PC-9 (cell line): ENCODE measurements around the gene MRPL1. TPM values are rescaled to one million over a fixed set of nuclear protein-coding genes. Genes with fewer than 3 reads are reported as not detected.

ENCODE experiments used
- BruUV-seq: library from RNA; stranded (reverse); fragments of 400-500 nt; replicated peaks from 2 replicates; lab custom pipeline; 2021; lab: Mats Ljungman, UMichigan
- CTCF ChIA-PET: fragments of 300-600 bp; sonication (Branson Sonifier 250); formaldehyde crosslinking; loops from one replicate; lab custom pipeline; 2022; ENCODE audit warnings: antibody characterized with exemption; lab: Charles Lee
- POLR2A ChIA-PET: fragments of 300-600 bp; sonication (Branson Sonifier 250); formaldehyde crosslinking; loops from one replicate; lab custom pipeline; 2022; ENCODE audit warnings: antibody characterized with exemption; ENCODE audit not compliant: unreplicated experiment; lab: Charles Lee
- DNase-seq, 2 experiments: peaks; one replicate each; pipeline versions ENCODE4 v3.0.0 to v3.0.0-alpha.2; 2015 to 2022; ENCODE audit warnings: mixed read lengths in 1 of 2
- H2AFZ ChIP-seq: fragments of 200-600 bp; sonication (generic); 2 replicates; pipeline ENCODE4 v1.8.1; 2017; ENCODE audit warnings: antibody characterized with exemption
- H3F3A ChIP-seq: fragments of 200-600 bp; sonication (generic); 2 replicates; pipeline ENCODE4 v1.8.1; 2017; ENCODE audit warnings: antibody characterized with exemption, mild to moderate bottlenecking, low read depth; ENCODE audit not compliant: insufficient read depth
- H3K27ac ChIP-seq: fragments of 200-600 bp; sonication (generic); 2 replicates; pipeline ENCODE4 v1.6.1; 2016; ENCODE audit warnings: mixed run types
- H3K27me3 ChIP-seq: fragments of 200-600 bp; sonication (generic); 2 replicates; pipeline ENCODE4 v1.6.1; 2016; ENCODE audit warnings: low read depth, mixed run types; ENCODE audit not compliant: insufficient read depth
- H3K36me3 ChIP-seq: fragments of 200-600 bp; sonication (generic); 2 replicates; pipeline ENCODE4 v1.6.1; 2016; ENCODE audit warnings: low read depth, mixed run types
- H3K4me1 ChIP-seq: fragments of 200-600 bp; sonication (generic); replicated peaks from 2 replicates; pipeline ENCODE4 v1.6.1; 2016; ENCODE audit warnings: mixed run types; ENCODE audit not compliant: insufficient read depth
- H3K4me2 ChIP-seq: fragments of 200-600 bp; sonication (generic); 2 replicates; pipeline ENCODE4 v1.6.1; 2017; ENCODE audit warnings: mixed run types
- H3K4me3 ChIP-seq: fragments of 200-600 bp; sonication (generic); 2 replicates; pipeline ENCODE4 v1.6.1; 2016; ENCODE audit warnings: mixed run types
- H3K79me2 ChIP-seq: fragments of 200-600 bp; sonication (generic); 2 replicates; pipeline ENCODE4 v1.6.1; 2017; ENCODE audit warnings: low read depth, mixed run types
- H3K9me2 ChIP-seq: fragments of 200-600 bp; sonication (generic); 2 replicates; pipeline ENCODE4 v1.8.1; 2017; ENCODE audit warnings: mild to moderate bottlenecking; ENCODE audit not compliant: insufficient read depth
- H3K9me3 ChIP-seq: fragments of 200-600 bp; sonication (generic); 2 replicates; pipeline ENCODE4 v1.8.1; 2016; ENCODE audit warnings: low read depth; ENCODE audit not compliant: insufficient read depth
- H4K20me1 ChIP-seq: fragments of 200-600 bp; sonication (generic); 2 replicates; pipeline ENCODE4 v1.8.1; 2017; ENCODE audit not compliant: insufficient read depth
- EZH2 ChIP-seq: fragments of 200-600 bp; sonication (generic); IDR thresholded peaks from 2 replicates; pipeline ENCODE4 v1.8.0; 2017; ENCODE audit warnings: antibody characterized with exemption, low read depth
- intact Hi-C: fragments of 100-400 bp; cut with micrococcal nuclease; formaldehyde crosslinking; loops from one replicate; pipeline ENCODE4 v1.10.0; 2022; ENCODE audit not compliant: unreplicated experiment
- total RNA-seq: library from RNA; stranded (reverse); gene quantifications from 2 replicates; pipeline ENCODE4 v1.2.3, GENCODE V29; 2021
- TF ChIP-seq, protein P1 (sequence below): fragments of 200-600 bp; sonication (generic); conservative IDR thresholded peaks from 2 replicates; pipeline ENCODE4 v1.6.1; 2017; ENCODE audit warnings: mixed run types, antibody characterized with exemption, mild to moderate bottlenecking, moderate library complexity

The MRPL1 gene
- total RNA-seq, 1 experiment from 2014 or later, result 20.3 TPM

DNA sequence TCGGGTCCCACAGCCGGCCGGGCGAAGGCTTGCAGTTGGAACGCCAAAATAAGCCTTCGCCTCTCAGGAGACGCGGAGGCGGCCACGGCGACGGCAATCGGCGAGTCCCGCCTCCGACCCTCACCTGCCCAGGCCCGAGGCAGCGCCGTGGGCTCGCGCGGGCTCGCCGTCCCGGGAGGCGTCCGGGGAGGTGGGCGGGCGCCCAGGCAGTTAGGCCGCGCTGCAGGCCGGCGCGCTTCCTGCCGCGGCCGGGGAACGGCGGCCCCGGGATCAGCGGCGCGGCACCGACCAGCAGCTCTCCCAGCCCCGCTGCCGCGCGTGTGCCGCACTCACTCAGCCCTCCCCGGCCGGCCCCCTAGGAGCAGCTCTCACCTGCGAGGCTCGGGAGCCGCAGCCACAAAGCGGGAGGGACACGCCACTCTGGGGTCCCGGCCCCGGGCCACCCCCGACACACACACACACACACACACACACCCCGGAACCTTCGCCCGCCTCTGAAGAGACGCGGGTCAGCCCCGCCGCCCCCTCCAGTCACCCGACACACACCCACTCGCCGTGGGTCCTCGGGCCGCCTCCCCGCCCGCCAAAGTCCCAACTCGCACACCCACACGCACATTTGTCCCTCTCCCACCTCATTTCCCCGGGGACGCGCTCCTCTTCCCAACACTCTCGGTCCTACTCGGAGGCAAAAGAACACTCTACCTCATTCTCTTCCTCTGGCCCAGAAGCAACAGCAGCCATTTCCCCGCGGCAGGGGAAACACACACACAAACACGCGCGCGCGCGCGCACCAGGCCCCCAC, 43.8 kb upstream of the MRPL1 start, which contains the start of gene CNOT6L:
TSS of gene CNOT6L (minus strand) at position 767 of the 802 bp plus-strand sequence. CDS start at position 707, 60 bp downstream.
- CTCF ChIA-PET, result no interaction called here

DNA sequence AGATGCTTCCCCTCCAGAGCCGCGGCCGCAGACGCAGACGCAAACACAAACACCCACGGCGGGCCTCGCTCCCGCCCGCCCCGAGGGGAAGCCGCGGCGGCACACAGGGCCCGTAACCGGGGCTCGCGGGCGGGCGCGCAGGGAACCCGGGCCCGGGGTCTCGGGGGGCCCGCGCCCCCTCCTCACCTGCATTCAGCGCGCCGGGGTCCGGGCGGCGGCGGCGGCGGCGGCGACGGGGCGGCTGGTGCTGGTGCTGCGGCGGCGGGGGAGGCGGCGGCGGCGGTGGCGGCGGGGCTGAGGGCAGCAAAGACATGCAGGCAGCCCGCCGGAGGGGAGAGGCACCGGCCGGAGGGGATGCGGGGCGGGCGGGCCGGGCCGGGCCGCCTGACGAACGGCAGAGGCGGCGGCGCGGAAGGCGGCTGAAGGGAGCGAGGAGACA, 43.2 kb upstream of the MRPL1 start:
- CTCF ChIA-PET, result no interaction called here
- TF ChIP-seq, protein P1, sequence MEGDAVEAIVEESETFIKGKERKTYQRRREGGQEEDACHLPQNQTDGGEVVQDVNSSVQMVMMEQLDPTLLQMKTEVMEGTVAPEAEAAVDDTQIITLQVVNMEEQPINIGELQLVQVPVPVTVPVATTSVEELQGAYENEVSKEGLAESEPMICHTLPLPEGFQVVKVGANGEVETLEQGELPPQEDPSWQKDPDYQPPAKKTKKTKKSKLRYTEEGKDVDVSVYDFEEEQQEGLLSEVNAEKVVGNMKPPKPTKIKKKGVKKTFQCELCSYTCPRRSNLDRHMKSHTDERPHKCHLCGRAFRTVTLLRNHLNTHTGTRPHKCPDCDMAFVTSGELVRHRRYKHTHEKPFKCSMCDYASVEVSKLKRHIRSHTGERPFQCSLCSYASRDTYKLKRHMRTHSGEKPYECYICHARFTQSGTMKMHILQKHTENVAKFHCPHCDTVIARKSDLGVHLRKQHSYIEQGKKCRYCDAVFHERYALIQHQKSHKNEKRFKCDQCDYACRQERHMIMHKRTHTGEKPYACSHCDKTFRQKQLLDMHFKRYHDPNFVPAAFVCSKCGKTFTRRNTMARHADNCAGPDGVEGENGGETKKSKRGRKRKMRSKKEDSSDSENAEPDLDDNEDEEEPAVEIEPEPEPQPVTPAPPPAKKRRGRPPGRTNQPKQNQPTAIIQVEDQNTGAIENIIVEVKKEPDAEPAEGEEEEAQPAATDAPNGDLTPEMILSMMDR, result no peak
- no peak for TF ChIP-seq EZH2
- peak overlapping the region; percentile 90 for H3K4me3 ChIP-seq
- peaks cover 19% of the 10 kb centered on the region for H3K4me1 ChIP-seq
- BruUV-seq, result no TSS peak
- H3K27me3 ChIP-seq, result no peaks in the 10 kb centered on the region
- H3K9me3 ChIP-seq, result no peaks in the 10 kb centered on the region
- peak overlapping the region; percentile 62; the same call in 1 of the 2 replicates for H3K27ac ChIP-seq
- POLR2A ChIA-PET, result interaction anchor here (0.6 to 0.7 kb wide), 2 partner anchors 34 to 617 kb away, joined by 3 read pairs; no protein-coding TSS in a partner anchor
- peaks cover 38% of the 10 kb centered on the region for H3K79me2 ChIP-seq
- H4K20me1 ChIP-seq, result no peaks in the 10 kb centered on the region; the same call in 1 of the 2 replicates
- peaks cover 24% of the 10 kb centered on the region for H3F3A ChIP-seq
- H3K4me2 ChIP-seq, result peak overlapping the region; percentile 88
- no peaks in the 10 kb centered on the region for H3K9me2 ChIP-seq
- intact Hi-C loops, result loop anchor here (2.0 kb wide), 1 partner anchor 43 kb away; the partner anchor contains the start of gene MRPL1
- H2AFZ ChIP-seq, result peak overlapping the region; percentile 99
- H3K36me3 ChIP-seq, result no peaks in the 10 kb centered on the region
- DNase-seq, result peak in 1 of 2 experiments; percentile 19

More for the DNA sequence above, 43.8 kb upstream of the MRPL1 start, which contains the start of gene CNOT6L:
- intact Hi-C loops, result loop anchor here (2.0 kb wide), 1 partner anchor 44 kb away; the partner anchor contains the start of gene MRPL1
- no TSS peak for BruUV-seq
- no peaks in the 10 kb centered on the region for H3K36me3 ChIP-seq
- H3K79me2 ChIP-seq, result peaks cover 44% of the 10 kb centered on the region
- no peaks in the 10 kb centered on the region for H3K9me2 ChIP-seq
- POLR2A ChIA-PET, result interaction anchor here (0.7 to 1.0 kb wide), 2 partner anchors 44 to 61 kb away, joined by 3 to 6 read pairs; partner anchors contain the start of gene MRPL1
- H3K4me3 ChIP-seq, result peak within 1 kb of the TSS; percentile 90
- H3K27ac ChIP-seq, result peak within 1 kb of the TSS; percentile 64
- TF ChIP-seq, protein P1, result no peak
- TF ChIP-seq EZH2, result no peak
- H4K20me1 ChIP-seq, result no peaks in the 10 kb centered on the region; the same call in 1 of the 2 replicates
- peak within 1 kb of the TSS; percentile 88 for H3K4me2 ChIP-seq
- H3K9me3 ChIP-seq, result no peaks in the 10 kb centered on the region
- DNase-seq, result peak in 1 of 2 experiments; percentile 48
- H2AFZ ChIP-seq, result peak within 1 kb of the TSS; percentile 99
- no peaks in the 10 kb centered on the region for H3K27me3 ChIP-seq
- peaks cover 19% of the 10 kb centered on the region for H3K4me1 ChIP-seq
- peaks cover 24% of the 10 kb centered on the region for H3F3A ChIP-seq
